NOMO-1 treated with DMSO at 0.1 percent for 48 hours (cell line): Measurements from ENCODE around the gene CCKAR.

Source experiments
- DNase-seq: peaks from one replicate; lab custom pipeline; 2025; ENCODE audit not compliant: unreplicated experiment; lab: John Stamatoyannopoulos, UW

CCKAR gene

GRCh38 chr4:26491449-26492170 lies 1.3 kb upstream of the CCKAR start:
- peak; percentile 1 for DNase-seq

GRCh38 chr4:26490960-26491284 lies 638 bp upstream of the CCKAR start:
- DNase-seq = no peak

- DNase-seq = no peak
These were observed 941 bp downstream of the CCKAR start for GRCh38 chr4:26489101-26489985.

GRCh38 chr4:26485684-26486083 lies 4.6 kb downstream of the CCKAR start:
- DNase-seq = no peak

- no peak for DNase-seq
These were observed 5.8 kb downstream of the CCKAR start for GRCh38 chr4:26484516-26484915.

- DNase-seq = no peak
These were observed 6.2 kb downstream of the CCKAR start for GRCh38 chr4:26484032-26484515.

GRCh38 chr4:26482508-26483462 lies 7.5 kb downstream of the CCKAR start:
- no peak for DNase-seq

GRCh38 chr4:26478330-26478729 lies 12.0 kb downstream of the CCKAR start:
- DNase-seq = no peak

- no peak for DNase-seq
These were observed 13.7 kb downstream of the CCKAR start for GRCh38 chr4:26476545-26476944.

- no peak for DNase-seq
These were observed 14.6 kb downstream of the CCKAR start for GRCh38 chr4:26475716-26476115.

- DNase-seq = no peak
These were observed 15.7 kb downstream of the CCKAR start for GRCh38 chr4:26474551-26474950.

- no peak for DNase-seq
These were observed 16.4 kb downstream of the CCKAR start for GRCh38 chr4:26473893-26474292.

GRCh38 chr4:26471890-26472289 lies 18.4 kb downstream of the CCKAR start:
- no peak for DNase-seq

GRCh38 chr4:26468977-26469376 lies 21.3 kb downstream of the CCKAR start:
- no peak for DNase-seq

GRCh38 chr4:26468283-26468949 lies 21.9 kb downstream of the CCKAR start:
- no peak for DNase-seq

GRCh38 chr4:26467724-26468123 lies 22.6 kb downstream of the CCKAR start:
- no peak for DNase-seq

GRCh38 chr4:26466578-26467270 lies 23.6 kb downstream of the CCKAR start:
- DNase-seq = no peak

GRCh38 chr4:26464420-26465095 lies 25.7 kb downstream of the CCKAR start:
- DNase-seq = no peak

- no peak for DNase-seq
These were observed 26.9 kb downstream of the CCKAR start for GRCh38 chr4:26463386-26463785.
